Ammon's horn (tissue), 1 donor: ENCODE measurements around the gene PTGDR.
A peak's percentile ranks its signal among the peaks of the same experiment; 100 is the strongest.

Experiments
- DNase-seq: peaks from one replicate; pipeline ENCODE4 v3.0.0-alpha.2; 2016; ENCODE audit warnings: low spot score

The PTGDR gene

DNA sequence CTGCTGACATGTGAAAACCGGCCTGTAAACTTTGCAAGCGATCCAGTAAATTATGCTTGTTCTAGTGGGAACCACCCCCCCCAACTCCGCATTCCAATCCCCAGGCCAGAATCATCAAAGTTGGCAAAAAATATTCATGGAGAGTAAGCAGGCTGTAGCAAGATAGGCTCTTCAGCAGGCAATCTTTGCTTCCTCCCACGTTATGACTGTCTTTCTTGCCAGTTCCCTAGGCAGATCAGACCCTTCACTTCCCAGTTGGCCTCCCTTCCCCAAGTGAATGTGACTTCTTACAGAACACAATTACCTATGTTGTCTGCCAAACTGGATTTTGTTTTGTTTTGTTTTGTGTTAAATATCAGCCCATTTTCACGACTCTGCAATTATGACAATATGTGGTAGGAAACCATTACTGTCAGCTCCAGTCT is 45.4 kb downstream of the PTGDR start:
- DNase-seq: no peak

DNA sequence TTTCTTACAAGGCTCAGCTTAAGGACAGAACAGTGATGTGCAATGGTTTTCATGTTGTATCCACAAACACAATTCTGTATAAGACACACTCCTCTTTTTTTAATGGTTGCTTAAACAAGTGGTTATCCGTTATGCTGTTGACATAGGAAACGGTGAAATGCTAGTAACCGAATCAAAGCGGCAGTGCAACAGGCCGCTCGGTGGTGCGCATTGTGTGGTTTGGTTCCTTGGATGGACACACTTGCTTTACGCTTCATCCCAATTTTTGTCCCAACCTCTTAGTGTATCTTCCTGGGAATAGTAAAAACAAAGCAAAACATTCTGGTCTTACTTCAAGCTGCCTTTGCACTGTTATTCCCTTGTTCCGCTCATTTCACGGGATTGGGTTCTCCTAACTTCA is 46.0 kb downstream of the PTGDR start:
- no peak for DNase-seq

DNA sequence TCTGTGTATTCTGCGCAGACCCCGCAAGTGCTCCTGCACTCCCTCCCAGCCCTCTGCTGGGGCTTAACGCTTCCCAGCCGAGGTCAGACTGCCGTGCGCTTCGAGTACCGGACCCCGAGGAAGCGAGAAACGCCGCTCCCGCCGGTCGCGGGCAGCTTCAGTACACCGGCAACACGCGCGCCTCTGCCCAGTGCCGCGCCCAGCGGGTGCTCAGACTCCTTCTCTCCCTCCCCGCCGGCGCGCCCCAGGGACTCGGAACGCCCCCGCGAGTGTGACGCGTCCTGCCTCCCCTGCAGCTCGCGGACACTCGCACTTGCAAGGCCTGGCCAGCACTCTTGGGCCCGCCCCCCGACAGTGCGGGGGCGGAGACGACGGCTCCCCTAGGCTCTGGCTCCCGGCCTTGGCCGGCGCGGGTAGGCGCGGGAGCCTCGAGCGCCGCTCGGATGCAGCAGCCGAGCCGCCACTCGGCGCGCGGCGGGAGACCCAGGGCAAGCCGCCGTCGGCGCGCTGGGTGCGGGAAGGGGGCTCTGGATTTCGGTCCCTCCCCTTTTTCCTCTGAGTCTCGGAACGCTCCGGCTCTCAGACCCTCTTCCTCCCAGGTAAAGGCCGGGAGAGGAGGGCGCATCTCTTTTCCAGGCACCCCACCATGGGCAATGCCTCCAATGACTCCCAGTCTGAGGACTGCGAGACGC is 46.6 kb downstream of the PTGDR start, which contains the start of gene PTGER2:
TSS of gene PTGER2 (plus strand) at position 410 of the 692 bp plus-strand sequence. CDS start at position 647, 237 bp downstream.
- DNase-seq: peak; percentile 31

DNA sequence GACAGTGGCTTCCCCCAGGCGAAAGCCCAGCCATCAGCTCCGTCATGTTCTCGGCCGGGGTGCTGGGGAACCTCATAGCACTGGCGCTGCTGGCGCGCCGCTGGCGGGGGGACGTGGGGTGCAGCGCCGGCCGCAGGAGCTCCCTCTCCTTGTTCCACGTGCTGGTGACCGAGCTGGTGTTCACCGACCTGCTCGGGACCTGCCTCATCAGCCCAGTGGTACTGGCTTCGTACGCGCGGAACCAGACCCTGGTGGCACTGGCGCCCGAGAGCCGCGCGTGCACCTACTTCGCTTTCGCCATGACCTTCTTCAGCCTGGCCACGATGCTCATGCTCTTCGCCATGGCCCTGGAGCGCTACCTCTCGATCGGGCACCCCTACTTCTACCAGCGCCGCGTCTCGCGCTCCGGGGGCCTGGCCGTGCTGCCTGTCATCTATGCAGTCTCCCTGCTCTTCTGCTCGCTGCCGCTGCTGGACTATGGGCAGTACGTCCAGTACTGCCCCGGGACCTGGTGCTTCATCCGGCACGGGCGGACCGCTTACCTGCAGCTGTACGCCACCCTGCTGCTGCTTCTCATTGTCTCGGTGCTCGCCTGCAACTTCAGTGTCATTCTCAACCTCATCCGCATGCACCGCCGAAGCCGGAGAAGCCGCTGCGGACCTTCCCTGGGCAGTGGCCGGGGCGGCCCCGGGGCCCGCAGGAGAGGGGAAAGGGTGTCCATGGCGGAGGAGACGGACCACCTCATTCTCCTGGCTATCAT is 47.3 kb downstream of the PTGDR start:
- no peak for DNase-seq

DNA sequence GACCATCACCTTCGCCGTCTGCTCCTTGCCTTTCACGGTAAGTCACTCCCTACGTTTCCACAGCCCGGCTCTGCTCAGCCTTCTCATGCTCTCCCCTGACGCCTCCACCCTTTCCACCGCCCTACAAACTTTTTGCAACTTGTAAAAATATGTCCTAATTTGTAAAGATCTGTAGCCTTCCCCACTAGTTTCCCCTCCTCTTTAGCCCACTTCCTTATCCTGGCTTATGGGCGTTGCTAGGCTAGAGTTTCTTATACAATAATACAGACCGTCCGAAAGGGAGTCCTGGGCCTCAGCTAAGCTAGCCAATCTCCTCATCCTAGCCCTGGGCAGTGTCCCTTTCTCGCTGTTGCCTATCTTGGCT is 47.8 kb downstream of the PTGDR start:
- DNase-seq: no peak

DNA sequence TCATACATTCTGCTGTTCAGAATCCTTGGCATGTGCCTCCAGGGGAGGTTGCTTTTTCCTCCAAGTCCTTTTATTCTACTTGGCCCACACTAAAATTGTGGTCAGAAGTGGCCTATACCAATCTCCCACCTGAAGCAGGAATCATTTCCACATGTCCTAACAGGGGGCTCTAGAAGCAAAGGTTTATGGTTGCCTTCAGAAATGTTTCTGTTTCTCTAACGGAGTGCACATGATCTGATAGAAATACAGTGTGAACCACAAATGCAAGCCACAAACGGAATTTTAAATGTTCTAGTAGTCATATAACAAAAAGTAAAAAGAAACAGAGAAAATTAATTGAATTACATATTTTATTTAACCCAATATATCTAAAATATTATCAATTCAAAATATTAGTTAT is 50.6 kb downstream of the PTGDR start:
- no peak for DNase-seq

DNA sequence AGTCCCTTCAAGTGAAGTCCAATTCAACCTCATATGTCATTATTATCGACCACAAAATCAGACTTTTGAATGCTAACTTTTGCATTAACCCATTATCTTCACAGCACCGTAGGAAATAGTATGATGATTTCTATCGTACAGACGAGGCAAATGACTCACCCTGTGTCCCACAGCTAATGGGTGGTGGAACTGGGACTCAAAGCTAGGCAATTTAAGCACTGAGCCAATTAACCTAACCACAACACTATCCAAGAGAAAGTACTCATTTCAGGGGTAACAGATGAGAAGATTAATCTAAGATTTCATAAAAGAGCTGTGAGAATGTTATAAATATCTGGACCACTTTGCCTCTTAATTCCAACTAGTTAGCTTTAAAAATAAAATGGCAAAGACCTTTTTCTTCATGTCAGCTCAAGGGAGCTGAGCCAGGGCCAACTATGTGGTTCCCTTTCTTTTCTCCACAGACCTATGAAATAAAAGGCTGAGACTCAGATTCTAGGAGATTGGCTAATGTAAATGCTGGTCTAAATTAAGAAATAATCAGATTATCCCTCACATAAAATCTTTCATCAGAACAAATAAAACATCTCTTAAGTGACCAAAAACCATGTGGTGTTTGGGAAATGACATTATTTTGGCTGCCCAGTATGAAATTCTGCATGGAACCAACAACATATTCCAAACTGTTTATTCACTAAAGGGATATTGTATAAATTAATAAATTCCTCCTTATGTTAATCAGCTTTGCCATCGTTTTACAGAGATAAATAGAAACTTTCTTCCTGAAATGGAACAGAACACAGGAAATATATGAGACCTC is 51.5 kb downstream of the PTGDR start:
- DNase-seq: no peak

DNA sequence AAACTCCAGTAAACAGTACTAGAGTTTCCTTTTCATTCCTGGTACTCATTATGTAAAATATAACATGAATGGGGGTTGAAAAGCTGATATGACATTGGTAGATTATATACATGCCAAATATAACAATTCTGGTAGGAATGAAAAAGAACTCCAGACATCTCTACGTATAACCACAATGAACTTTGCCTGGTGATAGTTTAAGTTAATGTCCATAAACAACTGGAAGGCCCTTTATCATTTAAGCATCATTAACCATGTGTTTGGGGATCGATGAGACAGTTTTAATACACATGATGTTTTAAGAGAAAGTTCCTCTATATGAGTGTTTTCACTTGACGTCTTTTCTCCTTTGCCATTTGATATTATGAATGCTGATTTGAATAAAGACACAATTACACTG is 52.4 kb downstream of the PTGDR start:
- no peak for DNase-seq

DNA sequence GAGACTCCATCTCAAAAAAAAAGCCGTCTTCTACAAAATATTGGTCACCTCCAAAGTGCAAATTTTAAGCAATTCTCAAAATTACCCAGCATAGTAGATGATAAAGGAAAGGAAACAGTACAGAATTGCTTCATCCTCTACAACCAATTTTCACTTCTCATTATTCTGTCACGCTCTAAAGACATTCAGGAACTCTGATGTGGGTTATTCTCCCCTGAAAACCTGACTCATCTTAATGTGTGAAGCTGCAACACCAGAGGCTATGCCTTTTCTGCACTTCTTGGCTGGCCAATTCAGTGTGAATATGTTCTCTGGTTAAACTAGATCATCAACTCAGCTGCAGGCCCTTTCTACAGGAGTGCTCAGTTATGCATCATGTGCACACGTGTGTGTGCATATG is 57.6 kb downstream of the PTGDR start:
- no peak for DNase-seq

DNA sequence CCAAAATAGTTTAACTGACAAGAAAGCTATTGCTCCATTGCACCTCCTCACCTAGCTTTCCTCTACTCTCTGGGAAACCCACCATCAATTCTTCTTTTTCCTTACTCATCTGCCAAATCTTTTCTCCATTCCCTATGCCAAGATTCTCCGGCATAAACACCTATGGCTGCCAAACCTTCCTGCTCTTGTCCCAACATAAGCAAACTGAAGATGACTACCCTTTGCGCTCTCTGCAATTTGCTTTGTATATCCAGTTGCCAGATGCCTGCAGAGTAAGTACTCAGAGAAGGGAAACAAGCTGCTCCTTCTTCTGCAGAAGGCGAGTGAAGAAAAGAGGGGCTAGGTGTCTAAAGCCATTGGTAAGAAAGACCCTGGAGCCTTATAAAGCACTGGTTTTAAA is 58.1 kb downstream of the PTGDR start:
- DNase-seq: no peak
